SK-N-SH (cell line): Measurements from ENCODE around the gene NR2F1-AS1. TPM values are rescaled to one million over a fixed set of nuclear protein-coding genes. Genes with fewer than 3 reads are reported as not detected.

Source experiments
- CTCF ChIA-PET: fragments of 300-600, 350-600 bp; formaldehyde crosslinking; extraction: SDS; loops from one replicate; lab custom pipeline; 2021; lab: Yijun Ruan, JAX
- POLR2A ChIA-PET: fragments of 350-600 bp; sonication (Branson Sonifier 250); formaldehyde crosslinking; extraction: SDS; loops from one replicate; lab custom pipeline; 2020; ENCODE audit warnings: antibody characterized with exemption, inconsistent platforms; lab: Yijun Ruan, JAX
- DNase-seq: peaks from one replicate; pipeline ENCODE4 v3.0.0; 2012
- H2AFZ ChIP-seq: fragments of 200-600 bp; sonication (generic); 2 replicates; pipeline ENCODE4 v1.8.1; 2016; ENCODE audit warnings: antibody characterized with exemption, mild to moderate bottlenecking, low read depth
- H3F3A ChIP-seq: fragments of 200-600 bp; sonication (generic); replicated peaks from 2 replicates; pipeline ENCODE3; 2016; ENCODE audit warnings: antibody characterized with exemption, mild to moderate bottlenecking; ENCODE audit not compliant: insufficient read depth
- H3K27ac ChIP-seq, 2 experiments: fragments of 200-500 bp in 1 of 2; fragments of 200-600 bp in 1 of 2; sonication (Bioruptor generic) in 1 of 2; sonication (generic), shearing (Covaris generic) in 1 of 2; 2 replicates each; pipeline versions ENCODE4 v1.5.1 to v1.6.1; 2014 to 2016; ENCODE audit warnings: low read depth in 2 of 2, inconsistent platforms in 1 of 2, low read length in 1 of 2, mild to moderate bottlenecking in 1 of 2, mixed read lengths in 1 of 2
- H3K27me3 ChIP-seq: fragments of 200-600 bp; sonication (generic), shearing (Covaris generic); 2 replicates; pipeline ENCODE4 v1.6.1; 2016; ENCODE audit warnings: mixed run types; ENCODE audit not compliant: insufficient read depth
- H3K36me3 ChIP-seq, 2 experiments: fragments of 200-500 bp in 1 of 2; fragments of 200-600 bp in 1 of 2; sonication (Bioruptor generic) in 1 of 2; sonication (generic) in 1 of 2; replicated peaks in 1 of 2; 2 replicates each; pipeline versions ENCODE3 to v1.5.1; 2014 to 2016; ENCODE audit warnings: low read length in 1 of 2, mild to moderate bottlenecking in 1 of 2; ENCODE audit not compliant: insufficient read depth in 2 of 2, control insufficient read depth in 1 of 2
- H3K4me1 ChIP-seq, 2 experiments: fragments of 200-500 bp in 1 of 2; fragments of 200-600 bp in 1 of 2; sonication (Bioruptor generic) in 1 of 2; sonication (generic), shearing (Covaris generic) in 1 of 2; 2 replicates each; pipeline versions ENCODE4 v1.5.1 to v1.6.1; 2014 to 2016; ENCODE audit warnings: low read depth in 1 of 2, low read length in 1 of 2, mixed run types in 1 of 2; ENCODE audit not compliant: insufficient read depth in 2 of 2, control insufficient read depth in 1 of 2
- H3K4me2 ChIP-seq: fragments of 200-600 bp; sonication (generic), shearing (Covaris generic); 2 replicates; pipeline ENCODE4 v1.6.1; 2017; ENCODE audit warnings: mixed run types
- H3K4me3 ChIP-seq, 2 experiments: fragments of 200-500 bp in 1 of 2; fragments of 200-600 bp in 1 of 2; sonication (Bioruptor generic) in 1 of 2; sonication (generic), shearing (Covaris generic) in 1 of 2; 2 replicates each; pipeline versions ENCODE4 v1.5.1 to v1.8.1; 2014 to 2016; ENCODE audit warnings: low read depth in 2 of 2, inconsistent platforms in 1 of 2, low read length in 1 of 2, mild to moderate bottlenecking in 1 of 2, mixed read lengths in 1 of 2, moderate library complexity in 1 of 2
- H3K79me2 ChIP-seq: fragments of 200-600 bp; sonication (generic); 2 replicates; pipeline ENCODE4 v1.8.1; 2017; ENCODE audit warnings: mild to moderate bottlenecking; ENCODE audit not compliant: insufficient read depth
- H3K9ac ChIP-seq: fragments of 200-600 bp; sonication (generic); 2 replicates; pipeline ENCODE4 v1.6.1; 2017; ENCODE audit warnings: mixed run types
- H3K9me2 ChIP-seq: fragments of 200-600 bp; sonication (generic); 2 replicates; pipeline ENCODE4 v1.6.1; 2017; ENCODE audit warnings: mixed run types
- H3K9me3 ChIP-seq: fragments of 200-600 bp; sonication (generic); 2 replicates; pipeline ENCODE4 v1.6.1; 2017; ENCODE audit warnings: mixed run types, mild to moderate bottlenecking, moderate library complexity
- H4K20me1 ChIP-seq: fragments of 200-600 bp; sonication (generic); 2 replicates; pipeline ENCODE4 v1.6.1; 2017; ENCODE audit warnings: mild to moderate bottlenecking, mixed run types; ENCODE audit not compliant: insufficient read depth
- EP300 ChIP-seq, 2 experiments: IDR thresholded peaks; 2 replicates each; pipeline versions ENCODE4 v1.4.0 to v1.6.1; 2012; ENCODE audit warnings: borderline replicate concordance in 1 of 2, low read depth in 1 of 2, low read length in 1 of 2
- FOSL2 ChIP-seq: IDR thresholded peaks from 2 replicates; pipeline ENCODE4 v1.4.0; 2012; ENCODE audit warnings: low read depth, mild to moderate bottlenecking, moderate library complexity, borderline replicate concordance
- FOXJ3 ChIP-seq: sonication (generic); formaldehyde crosslinking; IDR thresholded peaks from 2 replicates; pipeline ENCODE4 v1.5.1; 2020; ENCODE audit warnings: mild to moderate bottlenecking, missing genetic modification reagents
- FOXM1 ChIP-seq: IDR thresholded peaks from 2 replicates; pipeline ENCODE4 v1.4.0; 2012; ENCODE audit warnings: low read depth, mild to moderate bottlenecking
- GABPA ChIP-seq: IDR thresholded peaks from 2 replicates; pipeline ENCODE4 v1.4.0; 2012; ENCODE audit warnings: low read depth, mild to moderate bottlenecking
- MEF2A ChIP-seq: IDR thresholded peaks from 2 replicates; pipeline ENCODE4 v1.4.0; 2012; ENCODE audit warnings: low read depth, borderline replicate concordance
- POLR2AphosphoS5 ChIP-seq: IDR thresholded peaks from 2 replicates; pipeline ENCODE4 v1.6.1; 2012; ENCODE audit warnings: low read depth, low read length
- RAD21 ChIP-seq: IDR thresholded peaks from 2 replicates; pipeline ENCODE4 v1.6.1; 2012; ENCODE audit warnings: mild to moderate bottlenecking, low read length
- RXRA ChIP-seq: IDR thresholded peaks from 2 replicates; pipeline ENCODE4 v1.4.0; 2012; ENCODE audit warnings: low read depth, mild to moderate bottlenecking, borderline replicate concordance
- SIN3A ChIP-seq: IDR thresholded peaks from 2 replicates; pipeline ENCODE4 v1.6.1; 2012; ENCODE audit warnings: low read depth, mild to moderate bottlenecking, low read length, moderate library complexity, borderline replicate concordance
- TAF1 ChIP-seq: IDR thresholded peaks from 2 replicates; pipeline ENCODE4 v1.6.1; 2012; ENCODE audit warnings: low read depth, mild to moderate bottlenecking, low read length, moderate library complexity, borderline replicate concordance
- TCF12 ChIP-seq: IDR thresholded peaks from 2 replicates; pipeline ENCODE4 v1.4.0; 2012
- TEAD4 ChIP-seq: IDR thresholded peaks from 2 replicates; pipeline ENCODE4 v1.4.0; 2012; ENCODE audit warnings: mild to moderate bottlenecking, borderline replicate concordance; ENCODE audit not compliant: insufficient read depth
- USF1 ChIP-seq: IDR thresholded peaks from 2 replicates; pipeline ENCODE4 v1.4.0; 2012; ENCODE audit warnings: low read depth, borderline replicate concordance
- YY1 ChIP-seq: IDR thresholded peaks from 2 replicates; pipeline ENCODE4 v1.4.0; 2012; ENCODE audit warnings: low read depth, mild to moderate bottlenecking
- WGBS: methylation state at CpG from one replicate; pipeline ENCODE4 v1.1.6; 2017; ENCODE audit warnings: low lambda C conversion rate; 5-methylcytosine and 5-hydroxymethylcytosine counted together
- polyA plus RNA-seq, 3 experiments: library from polyadenylated mRNA; depleted of rRNA; stranded (reverse); fragments of >200 nt; gene quantifications; 2 replicates each; pipeline ENCODE4 v1.2.3, GENCODE V29; 2012

Gene NR2F1-AS1
- polyA plus RNA-seq, 1 of the 3 experiments (the other 2 are of a cell fraction): 7.4 TPM

- Histone ChIP-seq H3K79me2 (no peaks in the 10 kb centered on the region), H3K27ac (no peak overlapping the region), H3K4me3 (no peak overlapping the region), H4K20me1 (no peaks in the 10 kb centered on the region), H3K36me3 (no peaks in the 10 kb centered on the region), H3K9me2 (no peaks in the 10 kb centered on the region), H3K4me1 (no peaks in the 10 kb centered on the region; a peak in 1 of 4 replicates), H3K9me3 (no peaks in the 10 kb centered on the region), H3K27me3 (no peaks in the 10 kb centered on the region), H3K9ac (no peak overlapping the region), H3K4me2 (no peak overlapping the region), H3F3A (no peaks in the 10 kb centered on the region), H2AFZ (no peak overlapping the region)
- WGBS: 100% methylated on average over 1 of the region's 1 CpG
- CTCF ChIA-PET: interaction anchor here (0.9 kb wide), 1 partner anchor 9 kb away, joined by 5 read pairs; no protein-coding TSS in a partner anchor
- TF ChIP-seq POLR2AphosphoS5: no peak
- TF ChIP-seq RXRA: no peak
- no peak for TF ChIP-seq RAD21
- no peak for TF ChIP-seq YY1
- TF ChIP-seq TCF12: peak; percentile 35; the same call in 1 of the 2 replicates
- TF ChIP-seq FOXM1: no peak
- TF ChIP-seq SIN3A: no peak
- DNase-seq: no peak
- POLR2A ChIA-PET: no interaction called here
Observed at GRCh38 chr5:93395971-93396379, 185.0 kb downstream of the NR2F1-AS1 start.

- H3K4me2 ChIP-seq: no peak overlapping the region
- no peaks in the 10 kb centered on the region for H3K79me2 ChIP-seq
- DNase-seq: no peak
- H3F3A ChIP-seq: no peaks in the 10 kb centered on the region
- H3K36me3 ChIP-seq: no peaks in the 10 kb centered on the region
- H3K27ac ChIP-seq: no peak overlapping the region
- no peaks in the 10 kb centered on the region for H3K9me3 ChIP-seq
- H2AFZ ChIP-seq: no peak overlapping the region
- no peaks in the 10 kb centered on the region; a peak in 1 of 4 replicates for H3K4me1 ChIP-seq
- POLR2A ChIA-PET: no interaction called here
- no peaks in the 10 kb centered on the region for H3K9me2 ChIP-seq
- no peaks in the 10 kb centered on the region for H4K20me1 ChIP-seq
- WGBS: 86% methylated on average over 1 of the region's 1 CpG
- TF ChIP-seq FOXJ3 (CRISPR knock-in tag) (no peak), FOSL2 (no peak), USF1 (no peak), YY1 (no peak), GABPA (no peak), EP300 (IDR thresholded peaks at IDR 0.05; ENCODE audit: borderline replicate concordance in 1 of 2, low read depth in 1 of 2, low read length in 1 of 2) (no peak), MEF2A (no peak), TAF1 (no peak), TEAD4 (no peak)
- CTCF ChIA-PET: interaction anchor here (0.9 to 1.5 kb wide), 2 partner anchors 8 to 36 kb away, joined by 3 to 5 read pairs; no protein-coding TSS in a partner anchor
- H3K27me3 ChIP-seq: no peaks in the 10 kb centered on the region
- H3K9ac ChIP-seq: no peak overlapping the region
- H3K4me3 ChIP-seq: no peak overlapping the region
Observed at GRCh38 chr5:93395010-93395409, 186.0 kb downstream of the NR2F1-AS1 start.
